ENCODE data around the gene PPL. TPM values are rescaled to one million over a fixed set of nuclear protein-coding genes. Genes with fewer than 3 reads are reported as not detected.
"Not testable (repeated sequence)": the region's sequence is repeated elsewhere in the genome, so short reads cannot be mapped to it uniquely, and the experiment has no call there.

The PPL gene
- total RNA-seq, 1 donor from 2014 or later: not detected

GRCh38 chr16:4960579-4960978 is 23.6 kb upstream of the PPL start:
- intact Hi-C loops (cut with micrococcal nuclease): no loop called here

DNA sequence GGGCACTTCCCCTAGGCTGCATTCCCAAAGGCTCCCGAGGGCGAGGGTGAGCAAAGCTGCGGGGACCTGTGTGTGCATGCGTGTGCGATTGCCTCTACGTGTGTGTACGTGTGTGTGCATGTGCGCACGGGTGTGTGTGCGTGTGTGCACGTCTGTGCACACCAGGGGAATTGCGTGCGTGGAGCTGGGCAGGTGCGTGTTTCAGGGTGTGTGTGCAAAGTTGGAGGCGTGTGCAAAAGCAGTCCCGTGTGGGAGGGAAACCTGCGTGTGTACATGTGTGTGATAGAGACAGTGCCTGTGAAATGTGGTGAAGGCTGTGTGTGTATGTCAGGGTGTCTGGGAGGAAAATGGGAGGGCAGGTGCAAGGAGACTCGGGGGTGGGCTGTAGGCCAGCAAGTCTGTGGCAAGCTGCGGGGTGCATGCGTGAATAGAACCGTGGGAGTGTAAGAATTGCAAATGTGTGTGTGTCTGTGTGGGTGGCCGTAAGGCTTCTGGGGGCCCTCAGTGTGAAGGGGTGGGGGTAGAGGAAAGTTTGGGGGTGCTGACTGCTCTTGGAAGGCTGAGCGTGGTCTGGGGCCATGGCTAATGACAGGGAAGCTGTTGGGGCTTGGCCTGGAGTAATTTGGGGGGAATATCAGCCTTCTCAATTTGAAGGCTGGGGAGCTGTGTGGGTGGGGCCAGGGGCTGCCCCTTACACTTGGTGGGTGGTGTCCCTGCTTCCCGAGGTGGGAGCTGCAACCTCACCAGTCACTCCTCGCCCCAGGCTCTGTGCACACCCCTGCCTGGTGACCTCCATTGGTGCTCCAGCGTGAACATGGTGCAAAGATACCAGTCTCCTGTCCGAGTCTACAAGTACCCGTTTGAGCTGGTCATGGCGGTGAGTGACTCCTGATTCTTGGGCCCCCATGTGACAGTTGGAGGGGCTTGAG is 21.8 kb upstream of the PPL start:
- intact Hi-C loops (cut with micrococcal nuclease): loop anchor here (1.0 to 5.0 kb wide), 15 partner anchors 74 to 706 kb away; partner anchors contain the start of genes ANKS3, DNAAF8, HMOX2 and MGRN1

DNA sequence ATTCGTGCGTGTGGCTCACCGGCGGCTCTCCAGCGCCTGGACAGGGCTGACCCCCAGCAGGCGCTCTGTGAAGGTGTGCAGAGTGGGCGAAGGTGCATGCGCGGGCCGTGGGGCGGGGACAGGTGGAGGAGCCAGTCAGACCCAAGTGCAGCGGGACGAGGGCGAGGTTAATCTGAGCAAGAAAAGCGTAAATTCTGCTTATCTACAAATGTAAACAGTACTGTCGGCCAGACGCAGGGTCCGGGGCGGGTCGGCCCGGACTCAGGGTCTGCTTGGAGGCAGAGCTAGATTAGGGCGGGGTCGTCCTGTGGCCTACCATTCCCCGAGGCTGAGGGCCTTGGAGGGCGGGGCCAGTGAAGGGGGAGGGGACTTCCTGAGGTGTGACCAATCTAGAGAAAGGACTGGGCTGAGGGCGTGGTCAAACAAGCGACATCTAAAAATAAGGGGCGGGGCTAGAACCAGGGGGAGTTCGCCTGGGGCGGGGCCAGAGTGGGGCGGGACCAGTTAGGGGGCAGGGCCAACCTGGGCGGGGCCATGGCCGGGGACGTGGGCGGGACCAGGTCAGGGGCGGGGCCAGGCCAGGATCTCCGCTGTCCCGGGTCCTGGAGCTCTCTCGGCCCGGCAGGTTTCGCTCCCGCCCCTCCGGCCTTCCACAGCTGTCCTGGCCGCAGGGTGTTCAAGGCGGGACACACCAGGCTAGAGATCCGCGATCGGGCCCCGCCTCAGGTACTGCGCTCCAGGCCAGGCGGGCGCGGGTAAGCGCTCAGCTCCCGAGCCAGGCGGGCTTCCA is 21.0 kb upstream of the PPL start, which contains the start of gene SEC14L5:
Gene SEC14L5 (plus strand): TSS at position 611 of the 790 bp plus-strand sequence. CDS start 994 bp downstream, outside the sequence.
- intact Hi-C loops (cut with micrococcal nuclease): loop anchor here (1.0 to 5.0 kb wide), 15 partner anchors 75 to 706 kb away; partner anchors contain the start of genes ANKS3, DNAAF8, HMOX2 and MGRN1

DNA sequence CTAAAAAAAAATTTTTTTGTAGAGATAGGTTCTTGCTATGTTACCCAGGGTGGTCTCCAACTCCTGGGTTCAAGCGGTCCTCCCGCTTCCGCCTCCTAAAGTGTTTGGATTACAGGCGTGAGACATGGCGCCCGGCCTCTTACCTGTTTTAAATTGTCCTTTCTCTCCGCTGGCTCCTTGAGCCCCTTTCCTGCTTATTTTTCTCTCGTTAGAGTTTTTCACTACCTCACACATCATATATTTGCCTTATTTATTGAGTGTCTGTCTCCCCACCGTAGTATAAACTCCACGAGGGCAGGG is 20.4 kb upstream of the PPL start:
- intact Hi-C loops (cut with micrococcal nuclease): loop anchor here (5.0 kb wide), 2 partner anchors 685 to 705 kb away; partner anchors contain the start of gene TFAP4

DNA sequence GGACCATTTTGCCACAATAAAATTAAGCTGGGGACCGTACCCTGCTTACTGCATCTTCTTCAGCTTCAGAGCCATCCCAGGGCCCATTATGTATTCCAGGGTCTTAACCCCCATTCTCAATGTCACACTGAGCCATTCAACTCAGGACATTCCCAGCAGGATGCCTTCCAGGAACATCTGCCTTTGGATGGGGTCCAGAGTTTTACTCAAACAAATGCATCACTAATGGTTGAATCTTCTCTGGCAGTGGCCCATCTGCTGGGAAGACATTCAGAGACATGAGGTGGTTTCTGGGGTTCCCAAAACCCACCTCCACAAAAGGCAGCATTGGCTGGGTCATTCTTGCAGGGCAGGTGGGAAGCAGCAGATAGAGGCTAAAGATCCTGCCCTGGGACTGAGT is 17.8 kb upstream of the PPL start:
- intact Hi-C loops (cut with micrococcal nuclease): loop anchor here (5.0 kb wide), 2 partner anchors 682 to 702 kb away; partner anchors contain the start of gene TFAP4

DNA sequence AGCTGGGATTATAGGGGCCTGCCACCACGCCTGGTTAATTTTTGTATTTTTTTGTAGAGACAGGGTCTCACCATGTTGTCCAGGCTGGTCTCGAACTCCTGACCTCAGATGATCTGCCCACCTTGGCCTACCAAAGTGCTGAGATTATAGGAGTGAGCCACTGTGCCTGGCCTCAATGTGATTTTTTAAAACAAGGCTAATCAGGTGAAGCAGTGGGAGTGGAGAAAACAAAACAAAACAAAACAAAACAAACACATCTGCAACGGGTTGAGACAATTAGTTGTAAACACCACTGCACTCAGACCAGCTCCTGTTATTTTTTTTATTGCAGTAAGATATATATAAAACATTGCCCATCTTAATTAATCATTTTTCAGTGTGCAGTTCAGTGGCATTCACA is 14.6 kb upstream of the PPL start:
- intact Hi-C loops (cut with micrococcal nuclease): not testable (repeated sequence)

- intact Hi-C loops (cut with micrococcal nuclease): no loop called here
These were observed 13.0 kb upstream of the PPL start for GRCh38 chr16:4949986-4950385.

- intact Hi-C loops (cut with micrococcal nuclease): no loop called here
These were observed 12.2 kb upstream of the PPL start for GRCh38 chr16:4948903-4949766.

- intact Hi-C loops (cut with micrococcal nuclease): no loop called here
These were observed 11.0 kb upstream of the PPL start for GRCh38 chr16:4947722-4948503.

GRCh38 chr16:4946917-4947316 is 10.0 kb upstream of the PPL start:
- intact Hi-C loops (cut with micrococcal nuclease): no loop called here

DNA sequence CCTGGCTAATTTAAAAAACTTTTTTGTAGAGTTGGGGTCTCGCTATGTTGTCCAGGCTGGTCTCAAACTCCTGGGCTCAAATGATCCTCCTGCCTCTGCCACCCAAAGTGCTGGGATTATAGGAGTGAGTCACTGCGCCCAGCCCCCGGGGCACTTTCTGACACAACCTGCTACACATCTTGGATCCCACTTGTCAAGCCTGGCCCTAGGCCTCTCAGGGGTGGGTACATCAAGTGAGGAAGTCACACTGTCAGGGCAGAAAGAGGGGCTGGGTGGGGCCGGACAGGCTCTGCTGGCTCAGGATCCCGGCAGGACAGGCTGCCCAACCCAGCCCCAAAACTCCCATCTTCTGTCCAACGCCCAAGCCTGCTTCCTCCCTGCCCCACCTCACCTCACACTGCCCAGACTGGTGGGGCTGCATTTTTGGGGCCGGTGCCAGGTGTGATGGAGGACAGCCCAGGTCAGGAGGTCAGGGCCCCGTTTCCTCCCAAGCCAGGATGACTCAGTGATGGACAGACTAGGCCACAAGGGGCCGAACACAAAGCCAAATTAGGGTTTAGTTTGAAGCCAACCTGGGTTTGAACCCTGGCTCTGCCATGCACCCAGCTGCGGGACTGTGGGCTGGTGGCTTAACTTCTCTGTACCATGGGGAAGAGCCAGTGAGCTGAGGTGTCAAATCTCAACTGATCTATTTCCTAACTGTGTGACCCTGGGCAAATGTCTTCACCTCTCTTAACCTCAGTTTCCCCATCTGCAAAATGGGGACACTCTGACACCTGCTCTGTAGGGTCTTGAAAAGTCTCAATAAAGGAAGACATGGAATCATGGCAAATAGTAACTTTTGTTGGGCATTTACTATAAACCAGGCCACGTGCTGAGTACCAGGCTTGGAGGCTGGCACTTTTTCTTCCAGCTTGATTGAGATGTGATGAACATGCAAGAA is 8.9 kb upstream of the PPL start:
- intact Hi-C loops (cut with micrococcal nuclease): no loop called here

- intact Hi-C loops (cut with micrococcal nuclease): no loop called here
These were observed 7.7 kb upstream of the PPL start for GRCh38 chr16:4944333-4945281.

- intact Hi-C loops (cut with micrococcal nuclease): no loop called here
These were observed 5.5 kb upstream of the PPL start for GRCh38 chr16:4942481-4942880.

DNA sequence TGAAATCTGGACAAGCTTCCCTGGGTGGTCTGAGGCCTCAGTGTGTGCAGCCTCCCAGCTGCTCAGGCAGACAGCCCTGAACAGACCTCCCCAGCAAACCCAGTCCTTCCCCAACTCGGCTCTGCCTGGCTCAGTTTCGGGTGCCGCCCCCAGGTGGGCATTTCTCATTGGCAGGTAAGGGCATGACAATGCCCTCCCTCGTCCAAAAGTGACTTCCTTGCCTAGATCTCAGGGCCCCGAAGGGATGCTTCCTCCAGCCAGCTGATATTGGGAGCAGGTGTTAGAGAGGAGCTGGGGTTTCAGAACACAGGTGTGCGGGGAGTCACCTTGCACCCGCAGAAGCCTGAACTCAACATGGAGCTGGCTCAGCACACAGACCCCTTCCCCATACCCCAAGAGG is 3.8 kb upstream of the PPL start:
- intact Hi-C loops (cut with micrococcal nuclease): no loop called here

- intact Hi-C loops (cut with micrococcal nuclease): no loop called here
These were observed 1.7 kb upstream of the PPL start for GRCh38 chr16:4938683-4939030.

GRCh38 chr16:4937782-4938682 is 1.1 kb upstream of the PPL start:
- intact Hi-C loops (cut with micrococcal nuclease): no loop called here

Measured in T-helper 1 cell treated with Interleukin-12 subunit alpha and Interleukin-12 subunit beta and Interleukin-4 antibody, amounts not matched to agents 30 ng/mL and 1 ng/mL, for 36 hours (primary cell).